Measurements from ENCODE around the gene ENO3. TPM values are rescaled to one million over a fixed set of nuclear protein-coding genes. Genes with fewer than 3 reads are reported as not detected.
"Not testable (repeated sequence)": the region's sequence is repeated elsewhere in the genome, so short reads cannot be mapped to it uniquely, and the experiment has no call there.

Gene ENO3
- total RNA-seq, 1 experiment from 2014 or later: 23.4 TPM

DNA sequence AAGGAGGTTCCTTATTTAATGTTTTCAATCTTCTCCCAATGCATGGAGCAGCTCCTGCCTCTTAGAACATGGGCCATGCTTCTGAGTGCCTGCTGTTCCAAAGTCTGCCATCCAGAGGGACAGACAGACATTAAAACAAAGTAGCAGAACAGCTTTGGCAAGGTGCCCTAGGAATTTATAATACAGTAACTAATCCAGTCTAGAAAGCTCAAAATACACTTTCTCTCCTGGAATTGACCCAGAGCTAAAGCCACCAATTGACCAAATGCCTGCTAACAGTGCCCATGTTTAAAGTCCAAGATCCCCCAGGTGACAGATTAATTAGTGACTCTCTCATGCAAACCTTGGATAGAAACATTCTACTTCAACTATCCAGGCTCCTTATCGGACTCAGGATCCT is 36.9 kb upstream of the ENO3 start:
- TF ChIP-seq TCF7L2 (IDR thresholded peaks at IDR 0.05; ENCODE audit: low read depth, low read length) (no peak), SIN3A (IDR thresholded peaks at IDR 0.05; ENCODE audit: borderline replicate concordance, insufficient read depth, low read depth, low read length) (no peak), POLR2AphosphoS5 (IDR thresholded peaks at IDR 0.05; ENCODE audit: low read depth, low read length) (no peak)
- TF ChIP-seq, protein P1, sequence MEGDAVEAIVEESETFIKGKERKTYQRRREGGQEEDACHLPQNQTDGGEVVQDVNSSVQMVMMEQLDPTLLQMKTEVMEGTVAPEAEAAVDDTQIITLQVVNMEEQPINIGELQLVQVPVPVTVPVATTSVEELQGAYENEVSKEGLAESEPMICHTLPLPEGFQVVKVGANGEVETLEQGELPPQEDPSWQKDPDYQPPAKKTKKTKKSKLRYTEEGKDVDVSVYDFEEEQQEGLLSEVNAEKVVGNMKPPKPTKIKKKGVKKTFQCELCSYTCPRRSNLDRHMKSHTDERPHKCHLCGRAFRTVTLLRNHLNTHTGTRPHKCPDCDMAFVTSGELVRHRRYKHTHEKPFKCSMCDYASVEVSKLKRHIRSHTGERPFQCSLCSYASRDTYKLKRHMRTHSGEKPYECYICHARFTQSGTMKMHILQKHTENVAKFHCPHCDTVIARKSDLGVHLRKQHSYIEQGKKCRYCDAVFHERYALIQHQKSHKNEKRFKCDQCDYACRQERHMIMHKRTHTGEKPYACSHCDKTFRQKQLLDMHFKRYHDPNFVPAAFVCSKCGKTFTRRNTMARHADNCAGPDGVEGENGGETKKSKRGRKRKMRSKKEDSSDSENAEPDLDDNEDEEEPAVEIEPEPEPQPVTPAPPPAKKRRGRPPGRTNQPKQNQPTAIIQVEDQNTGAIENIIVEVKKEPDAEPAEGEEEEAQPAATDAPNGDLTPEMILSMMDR (IDR thresholded peaks at IDR 0.05): no peak
- TF ChIP-seq, protein P2, sequence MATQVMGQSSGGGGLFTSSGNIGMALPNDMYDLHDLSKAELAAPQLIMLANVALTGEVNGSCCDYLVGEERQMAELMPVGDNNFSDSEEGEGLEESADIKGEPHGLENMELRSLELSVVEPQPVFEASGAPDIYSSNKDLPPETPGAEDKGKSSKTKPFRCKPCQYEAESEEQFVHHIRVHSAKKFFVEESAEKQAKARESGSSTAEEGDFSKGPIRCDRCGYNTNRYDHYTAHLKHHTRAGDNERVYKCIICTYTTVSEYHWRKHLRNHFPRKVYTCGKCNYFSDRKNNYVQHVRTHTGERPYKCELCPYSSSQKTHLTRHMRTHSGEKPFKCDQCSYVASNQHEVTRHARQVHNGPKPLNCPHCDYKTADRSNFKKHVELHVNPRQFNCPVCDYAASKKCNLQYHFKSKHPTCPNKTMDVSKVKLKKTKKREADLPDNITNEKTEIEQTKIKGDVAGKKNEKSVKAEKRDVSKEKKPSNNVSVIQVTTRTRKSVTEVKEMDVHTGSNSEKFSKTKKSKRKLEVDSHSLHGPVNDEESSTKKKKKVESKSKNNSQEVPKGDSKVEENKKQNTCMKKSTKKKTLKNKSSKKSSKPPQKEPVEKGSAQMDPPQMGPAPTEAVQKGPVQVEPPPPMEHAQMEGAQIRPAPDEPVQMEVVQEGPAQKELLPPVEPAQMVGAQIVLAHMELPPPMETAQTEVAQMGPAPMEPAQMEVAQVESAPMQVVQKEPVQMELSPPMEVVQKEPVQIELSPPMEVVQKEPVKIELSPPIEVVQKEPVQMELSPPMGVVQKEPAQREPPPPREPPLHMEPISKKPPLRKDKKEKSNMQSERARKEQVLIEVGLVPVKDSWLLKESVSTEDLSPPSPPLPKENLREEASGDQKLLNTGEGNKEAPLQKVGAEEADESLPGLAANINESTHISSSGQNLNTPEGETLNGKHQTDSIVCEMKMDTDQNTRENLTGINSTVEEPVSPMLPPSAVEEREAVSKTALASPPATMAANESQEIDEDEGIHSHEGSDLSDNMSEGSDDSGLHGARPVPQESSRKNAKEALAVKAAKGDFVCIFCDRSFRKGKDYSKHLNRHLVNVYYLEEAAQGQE (IDR thresholded peaks at IDR 0.05; ENCODE audit: insufficient read depth in 1 of 2, low read depth in 2 of 2, low read length in 1 of 2): no peak
- H3K36me3 ChIP-seq (ENCODE audit: control insufficient read depth, insufficient read depth, low read length): no peaks in the 10 kb centered on the region
- no peak overlapping the region for H3K4me3 ChIP-seq (ENCODE audit: low read depth in 2 of 2, low read length in 2 of 2)
- H3K4me1 ChIP-seq (ENCODE audit: control insufficient read depth, insufficient read depth, low read length): no peaks in the 10 kb centered on the region
- POLR2A ChIA-PET: interaction anchor here (0.6 kb wide), 1 partner anchor 110 kb away, joined by 3 read pairs; no protein-coding TSS in a partner anchor
- H3K9me3 ChIP-seq (ENCODE audit: control insufficient read depth, insufficient read depth, low read depth, low read length): no peaks in the 10 kb centered on the region
- BruUV-seq (replicated peaks): no TSS peak
- H3K27ac ChIP-seq (ENCODE audit: low read length): no peak overlapping the region
- ATAC-seq (no peak), DNase-seq (ENCODE audit: low read depth, low spot score) (no peak)
- CTCF ChIA-PET: no interaction called here
- in situ Hi-C loops (cut with HindIII; ENCODE audit: low pct_unique_long_range_greater_than_20kb, low sequenced_read_pairs): no loop called here
- H3K27me3 ChIP-seq (ENCODE audit: control insufficient read depth, insufficient read depth, low read length): no peaks in the 10 kb centered on the region
- intact Hi-C loops (cut with micrococcal nuclease; ENCODE audit: unreplicated experiment): no loop called here

DNA sequence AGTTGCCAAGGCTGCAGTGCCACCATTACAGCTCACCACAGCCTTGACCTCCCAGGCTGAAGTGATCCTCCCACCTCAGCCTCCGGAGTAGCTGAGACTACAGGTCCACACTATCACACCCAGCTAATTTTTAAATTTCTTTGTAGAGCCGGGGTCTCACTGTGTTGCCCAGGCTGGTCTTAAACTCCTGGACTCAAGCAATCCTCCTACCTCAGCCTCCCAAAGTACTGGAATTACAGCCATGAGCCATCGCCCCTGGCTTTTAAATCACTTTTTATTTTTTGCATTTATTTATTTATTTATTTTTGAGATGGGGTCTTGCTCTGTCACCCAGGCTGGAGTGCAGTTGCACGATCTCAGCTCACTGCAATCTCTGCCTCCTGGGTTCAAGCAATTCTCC is 36.4 kb upstream of the ENO3 start:
- intact Hi-C loops (cut with micrococcal nuclease; ENCODE audit: unreplicated experiment); BruUV-seq (replicated peaks); CTCF ChIA-PET: not testable (repeated sequence)

DNA sequence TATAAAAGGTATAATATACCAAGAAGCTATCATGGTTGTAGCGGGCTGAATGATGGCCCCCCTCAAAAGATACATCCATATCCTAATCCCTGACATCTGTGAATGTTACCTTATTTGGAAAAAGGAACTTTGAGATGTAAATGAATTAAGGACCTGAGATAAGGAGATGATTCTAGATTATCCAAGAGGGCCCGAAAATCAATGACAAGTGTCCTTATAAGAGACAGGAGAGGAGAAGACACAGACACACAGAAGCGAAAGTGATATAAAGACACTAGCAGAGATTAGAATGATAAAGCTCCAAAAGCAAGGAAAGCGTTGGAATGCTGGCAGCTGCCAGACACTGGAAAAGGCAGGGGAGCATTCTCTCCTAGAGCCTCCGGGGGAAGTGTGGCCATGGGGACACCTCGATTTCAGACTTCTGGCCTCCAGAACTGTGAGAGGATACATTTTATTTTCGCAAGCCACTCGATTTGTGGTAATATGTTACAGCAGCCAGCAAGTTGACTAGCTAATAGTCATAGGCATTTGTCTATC is 31.3 kb upstream of the ENO3 start:
- in situ Hi-C loops (cut with HindIII; ENCODE audit: low pct_unique_long_range_greater_than_20kb, low sequenced_read_pairs) (no loop called here), intact Hi-C loops (cut with micrococcal nuclease; ENCODE audit: unreplicated experiment) (no loop called here)
- no peaks in the 10 kb centered on the region for H3K4me1 ChIP-seq (ENCODE audit: control insufficient read depth, insufficient read depth, low read length)
- no TSS peak for BruUV-seq (replicated peaks)
- DNase-seq (ENCODE audit: low read depth, low spot score) (no peak), ATAC-seq (no peak)
- TF ChIP-seq, protein P1 (IDR thresholded peaks at IDR 0.05): no peak
- TF ChIP-seq, protein P2 (IDR thresholded peaks at IDR 0.05; ENCODE audit: insufficient read depth in 1 of 2, low read depth in 2 of 2, low read length in 1 of 2): no peak
- H3K27me3 ChIP-seq (ENCODE audit: control insufficient read depth, insufficient read depth, low read length): no peaks in the 10 kb centered on the region
- H3K36me3 ChIP-seq (ENCODE audit: control insufficient read depth, insufficient read depth, low read length): no peaks in the 10 kb centered on the region
- H3K4me3 ChIP-seq (ENCODE audit: low read depth in 2 of 2, low read length in 2 of 2): no peak overlapping the region
- CTCF ChIA-PET: no interaction called here
- POLR2A ChIA-PET: interaction anchor here (0.7 kb wide), 1 partner anchor 67 kb away, joined by 8 read pairs; no protein-coding TSS in a partner anchor
- no peaks in the 10 kb centered on the region for H3K9me3 ChIP-seq (ENCODE audit: control insufficient read depth, insufficient read depth, low read depth, low read length)
- no peak overlapping the region for H3K27ac ChIP-seq (ENCODE audit: low read length)

More for the DNA sequence above, 36.4 kb upstream of the ENO3 start:
- H3K36me3 ChIP-seq (ENCODE audit: control insufficient read depth, insufficient read depth, low read length); DNase-seq (ENCODE audit: low read depth, low spot score); in situ Hi-C loops (cut with HindIII; ENCODE audit: low pct_unique_long_range_greater_than_20kb, low sequenced_read_pairs); H3K9me3 ChIP-seq (ENCODE audit: control insufficient read depth, insufficient read depth, low read depth, low read length); POLR2A ChIA-PET; ATAC-seq; H3K27ac ChIP-seq (ENCODE audit: low read length); H3K4me1 ChIP-seq (ENCODE audit: control insufficient read depth, insufficient read depth, low read length); H3K27me3 ChIP-seq (ENCODE audit: control insufficient read depth, insufficient read depth, low read length); H3K4me3 ChIP-seq (ENCODE audit: low read depth in 2 of 2, low read length in 2 of 2): not testable (repeated sequence)

Measured in Panc1 (cell line).